Neural progenitor cell (in vitro differentiated cells): Measurements from ENCODE around the gene TEX2.

ENCODE experiments used
- EZH2 ChIP-seq: fragments of 200-600 bp; sonication (generic); IDR thresholded peaks from 2 replicates; pipeline ENCODE4 v1.6.1; 2017; ENCODE audit warnings: antibody characterized with exemption, mild to moderate bottlenecking, moderate library complexity
- TF ChIP-seq, protein P1 (sequence below): fragments of 200-600 bp; sonication (generic); IDR thresholded peaks from 2 replicates; pipeline ENCODE4 v1.5.1; 2017; ENCODE audit warnings: antibody characterized with exemption, mild to moderate bottlenecking

DNA sequence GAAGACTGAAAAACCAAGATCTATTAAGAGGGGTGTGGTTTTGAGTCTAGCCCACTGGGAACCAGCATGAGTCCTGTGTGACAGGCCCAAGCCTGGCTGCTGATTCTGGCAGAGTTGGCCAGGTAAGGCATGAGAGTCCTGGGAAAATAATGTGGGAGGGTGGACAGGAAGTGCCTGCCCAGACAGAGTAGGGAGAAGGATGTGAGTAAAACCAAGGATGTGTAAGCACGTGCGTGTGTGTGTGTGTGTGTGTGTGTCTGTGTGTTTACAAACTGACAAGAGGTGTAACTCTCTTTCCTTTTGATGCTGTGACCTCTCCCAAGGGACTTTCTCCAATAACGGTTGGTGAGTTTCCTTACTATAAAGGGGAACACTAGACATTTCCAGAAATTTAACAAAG lies 15.6 kb upstream of the TEX2 start:
- TF ChIP-seq, protein P1, sequence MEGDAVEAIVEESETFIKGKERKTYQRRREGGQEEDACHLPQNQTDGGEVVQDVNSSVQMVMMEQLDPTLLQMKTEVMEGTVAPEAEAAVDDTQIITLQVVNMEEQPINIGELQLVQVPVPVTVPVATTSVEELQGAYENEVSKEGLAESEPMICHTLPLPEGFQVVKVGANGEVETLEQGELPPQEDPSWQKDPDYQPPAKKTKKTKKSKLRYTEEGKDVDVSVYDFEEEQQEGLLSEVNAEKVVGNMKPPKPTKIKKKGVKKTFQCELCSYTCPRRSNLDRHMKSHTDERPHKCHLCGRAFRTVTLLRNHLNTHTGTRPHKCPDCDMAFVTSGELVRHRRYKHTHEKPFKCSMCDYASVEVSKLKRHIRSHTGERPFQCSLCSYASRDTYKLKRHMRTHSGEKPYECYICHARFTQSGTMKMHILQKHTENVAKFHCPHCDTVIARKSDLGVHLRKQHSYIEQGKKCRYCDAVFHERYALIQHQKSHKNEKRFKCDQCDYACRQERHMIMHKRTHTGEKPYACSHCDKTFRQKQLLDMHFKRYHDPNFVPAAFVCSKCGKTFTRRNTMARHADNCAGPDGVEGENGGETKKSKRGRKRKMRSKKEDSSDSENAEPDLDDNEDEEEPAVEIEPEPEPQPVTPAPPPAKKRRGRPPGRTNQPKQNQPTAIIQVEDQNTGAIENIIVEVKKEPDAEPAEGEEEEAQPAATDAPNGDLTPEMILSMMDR: no peak
- no peak for TF ChIP-seq EZH2
